ENCODE measurements around the gene MAPK10. TPM values are rescaled to one million over a fixed set of nuclear protein-coding genes. Genes with fewer than 3 reads are reported as not detected.
A peak's percentile ranks its signal among the peaks of the same experiment; 100 is the strongest.

The MAPK10 gene
- polyA plus RNA-seq, 1 donor (not counting 4 experiments of a cell fraction or from before 2014, with no cell fraction given) = 8.2 TPM

DNA sequence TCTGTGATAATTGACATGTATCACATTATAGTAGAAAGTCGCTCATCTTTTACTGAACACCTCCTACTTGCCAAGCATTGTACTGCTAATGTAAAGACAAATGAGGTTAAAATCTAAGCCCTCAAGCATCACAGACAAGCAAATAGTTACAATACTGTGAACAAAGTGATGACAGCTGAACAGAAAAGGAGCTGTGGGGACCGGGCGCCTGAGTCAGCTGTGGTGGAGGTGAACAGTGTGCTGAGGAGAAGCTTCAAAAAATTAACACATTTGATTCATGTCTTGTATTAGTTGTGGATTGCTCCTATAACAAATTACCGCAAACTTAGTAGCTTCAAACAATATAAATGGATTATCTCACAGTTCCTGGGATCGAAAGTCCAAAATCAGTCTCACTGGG, 124.3 kb downstream of the MAPK10 start:
- Histone ChIP-seq H3K4me1 (ENCODE audit: control insufficient read depth, extremely low read depth, insufficient read depth, low read length) (peaks cover 15% of the 10 kb centered on the region), H3K4me2 (ENCODE audit: control insufficient read depth, extremely low read depth, insufficient read depth, low read depth, low read length) (no peak overlapping the region), H3K9ac (ENCODE audit: control insufficient read depth, extremely low read depth, insufficient read depth, low read length) (no peak overlapping the region), H3K27me3 (ENCODE audit: control insufficient read depth, extremely low read depth, insufficient read depth, low read length) (no peaks in the 10 kb centered on the region), H2AFZ (ENCODE audit: control insufficient read depth, low read length) (no peak overlapping the region), H3K27ac (ENCODE audit: control insufficient read depth, insufficient read depth, low read length) (no peak overlapping the region), H3K79me2 (ENCODE audit: control insufficient read depth, insufficient read depth, low read length) (no peaks in the 10 kb centered on the region), H3K4me3 (ENCODE audit: control insufficient read depth in 2 of 3, extremely low read depth in 1 of 3, insufficient read depth in 2 of 3, low read depth in 1 of 3, low read length in 3 of 3) (no peak overlapping the region), H3K36me3 (ENCODE audit: control insufficient read depth in 2 of 2, extremely low read depth in 1 of 2, insufficient read depth in 2 of 2, low read length in 2 of 2) (no peaks in the 10 kb centered on the region), H4K20me1 (ENCODE audit: control insufficient read depth, extremely low read depth, insufficient read depth, low read length) (no peaks in the 10 kb centered on the region), H3K9me1 (ENCODE audit: control insufficient read depth, extremely low read depth, insufficient read depth, low read length) (no peaks in the 10 kb centered on the region), H3K9me3 (ENCODE audit: control insufficient read depth, low read depth, low read length) (no peaks in the 10 kb centered on the region)
- no peak for DNase-seq (ENCODE audit: low read depth, low spot score)
- TF ChIP-seq EZH2 (IDR thresholded peaks at IDR 0.05; ENCODE audit: low read length) = no peak
- TF ChIP-seq, protein P1, sequence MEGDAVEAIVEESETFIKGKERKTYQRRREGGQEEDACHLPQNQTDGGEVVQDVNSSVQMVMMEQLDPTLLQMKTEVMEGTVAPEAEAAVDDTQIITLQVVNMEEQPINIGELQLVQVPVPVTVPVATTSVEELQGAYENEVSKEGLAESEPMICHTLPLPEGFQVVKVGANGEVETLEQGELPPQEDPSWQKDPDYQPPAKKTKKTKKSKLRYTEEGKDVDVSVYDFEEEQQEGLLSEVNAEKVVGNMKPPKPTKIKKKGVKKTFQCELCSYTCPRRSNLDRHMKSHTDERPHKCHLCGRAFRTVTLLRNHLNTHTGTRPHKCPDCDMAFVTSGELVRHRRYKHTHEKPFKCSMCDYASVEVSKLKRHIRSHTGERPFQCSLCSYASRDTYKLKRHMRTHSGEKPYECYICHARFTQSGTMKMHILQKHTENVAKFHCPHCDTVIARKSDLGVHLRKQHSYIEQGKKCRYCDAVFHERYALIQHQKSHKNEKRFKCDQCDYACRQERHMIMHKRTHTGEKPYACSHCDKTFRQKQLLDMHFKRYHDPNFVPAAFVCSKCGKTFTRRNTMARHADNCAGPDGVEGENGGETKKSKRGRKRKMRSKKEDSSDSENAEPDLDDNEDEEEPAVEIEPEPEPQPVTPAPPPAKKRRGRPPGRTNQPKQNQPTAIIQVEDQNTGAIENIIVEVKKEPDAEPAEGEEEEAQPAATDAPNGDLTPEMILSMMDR (optimal IDR thresholded peaks at IDR 0.05 in 1 of 3, IDR thresholded peaks at IDR 0.05 in 1 of 3, conservative IDR thresholded peaks at IDR 0.05 in 1 of 3; ENCODE audit: extremely low read depth in 1 of 3, insufficient read depth in 2 of 3, low read length in 3 of 3) = no peak
- FAIRE-seq = no peak
- dilution Hi-C loops (cut with MboI; ENCODE audit: extremely low pct_ligation_motif_present, low sequenced_read_pairs) = no loop called here

DNA sequence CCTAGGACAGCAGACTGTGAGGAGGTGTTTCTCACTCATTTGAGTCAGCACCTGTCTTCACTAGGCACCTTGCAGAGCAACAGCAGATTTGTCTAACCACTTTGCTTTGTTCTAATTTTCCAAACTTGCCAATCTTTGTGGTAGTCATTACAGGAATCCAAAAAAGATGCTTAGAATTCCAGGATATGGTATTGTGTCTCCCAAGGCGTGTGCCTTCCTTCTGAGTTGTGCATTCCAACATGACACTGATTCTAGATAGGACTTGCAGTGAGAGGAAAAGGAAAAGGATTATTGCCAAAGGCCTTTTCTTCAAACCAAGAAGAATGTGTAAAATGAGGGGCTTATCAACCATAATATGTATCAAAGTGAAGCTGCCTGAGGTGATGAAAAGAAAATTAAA, 126.2 kb downstream of the MAPK10 start:
- Histone ChIP-seq H3K4me2 (ENCODE audit: control insufficient read depth, extremely low read depth, insufficient read depth, low read depth, low read length) (peak overlapping the region; percentile 54), H3K27me3 (ENCODE audit: control insufficient read depth, extremely low read depth, insufficient read depth, low read length) (no peaks in the 10 kb centered on the region), H2AFZ (ENCODE audit: control insufficient read depth, low read length) (no peak overlapping the region), H3K79me2 (ENCODE audit: control insufficient read depth, insufficient read depth, low read length) (no peaks in the 10 kb centered on the region), H3K4me3 (ENCODE audit: control insufficient read depth in 2 of 3, extremely low read depth in 1 of 3, insufficient read depth in 2 of 3, low read depth in 1 of 3, low read length in 3 of 3) (no peak overlapping the region), H4K20me1 (ENCODE audit: control insufficient read depth, extremely low read depth, insufficient read depth, low read length) (no peaks in the 10 kb centered on the region), H3K4me1 (ENCODE audit: control insufficient read depth, extremely low read depth, insufficient read depth, low read length) (peaks cover 15% of the 10 kb centered on the region), H3K36me3 (ENCODE audit: control insufficient read depth in 2 of 2, extremely low read depth in 1 of 2, insufficient read depth in 2 of 2, low read length in 2 of 2) (no peaks in the 10 kb centered on the region), H3K9me3 (ENCODE audit: control insufficient read depth, low read depth, low read length) (no peaks in the 10 kb centered on the region), H3K27ac (ENCODE audit: control insufficient read depth, insufficient read depth, low read length) (no peak overlapping the region), H3K9ac (ENCODE audit: control insufficient read depth, extremely low read depth, insufficient read depth, low read length) (no peak overlapping the region), H3K9me1 (ENCODE audit: control insufficient read depth, extremely low read depth, insufficient read depth, low read length) (no peaks in the 10 kb centered on the region)
- FAIRE-seq (peak; percentile 97), DNase-seq (ENCODE audit: low read depth, low spot score) (peak; percentile 73)
- dilution Hi-C loops (cut with MboI; ENCODE audit: extremely low pct_ligation_motif_present, low sequenced_read_pairs) = no loop called here
- no peak for TF ChIP-seq EZH2 (IDR thresholded peaks at IDR 0.05; ENCODE audit: low read length)
- TF ChIP-seq, protein P1 (optimal IDR thresholded peaks at IDR 0.05 in 1 of 3, IDR thresholded peaks at IDR 0.05 in 1 of 3, conservative IDR thresholded peaks at IDR 0.05 in 1 of 3; ENCODE audit: extremely low read depth in 1 of 3, insufficient read depth in 2 of 3, low read length in 3 of 3) = no peak

Data from keratinocyte (primary cell).